Transverse colon (tissue), 4 donors: ENCODE measurements around the gene ALDH4A1.

Experiments used
- CTCF ChIP-seq, 5 experiments: fragments of 200-600 bp in 3 of 5; fragments of 450-650 bp in 2 of 5; sonication (generic) in 3 of 5; IDR thresholded peaks; 1 replicate in 2 of 5; 2 replicates in 3 of 5; pipeline ENCODE4 v1.5.1; 2016 to 2017; ENCODE audit warnings: antibody characterized with exemption in 5 of 5, inconsistent platforms in 3 of 5, mild to moderate bottlenecking in 2 of 5, moderate library complexity in 1 of 5
- POLR2A ChIP-seq: fragments of 450-650 bp; IDR thresholded peaks from one replicate; pipeline ENCODE4 v1.6.1; 2016; ENCODE audit warnings: antibody characterized with exemption, mild to moderate bottlenecking, moderate library complexity
- POLR2AphosphoS5 ChIP-seq, 3 donors: sonication (generic); formaldehyde crosslinking; IDR thresholded peaks; one replicate each; pipeline ENCODE4 v1.6.1; 2016; ENCODE audit warnings: antibody characterized with exemption in 3 of 3

GRCh38 chr1:18871401-18872070, 30.8 kb downstream of the ALDH4A1 start:
- TF ChIP-seq CTCF (IDR thresholded peaks at IDR 0.05) (no peak), POLR2AphosphoS5 (IDR thresholded peaks at IDR 0.05) (no peak), POLR2A (no peak)
